Measurements from ENCODE around the gene ACSS1.

The ACSS1 gene

DNA sequence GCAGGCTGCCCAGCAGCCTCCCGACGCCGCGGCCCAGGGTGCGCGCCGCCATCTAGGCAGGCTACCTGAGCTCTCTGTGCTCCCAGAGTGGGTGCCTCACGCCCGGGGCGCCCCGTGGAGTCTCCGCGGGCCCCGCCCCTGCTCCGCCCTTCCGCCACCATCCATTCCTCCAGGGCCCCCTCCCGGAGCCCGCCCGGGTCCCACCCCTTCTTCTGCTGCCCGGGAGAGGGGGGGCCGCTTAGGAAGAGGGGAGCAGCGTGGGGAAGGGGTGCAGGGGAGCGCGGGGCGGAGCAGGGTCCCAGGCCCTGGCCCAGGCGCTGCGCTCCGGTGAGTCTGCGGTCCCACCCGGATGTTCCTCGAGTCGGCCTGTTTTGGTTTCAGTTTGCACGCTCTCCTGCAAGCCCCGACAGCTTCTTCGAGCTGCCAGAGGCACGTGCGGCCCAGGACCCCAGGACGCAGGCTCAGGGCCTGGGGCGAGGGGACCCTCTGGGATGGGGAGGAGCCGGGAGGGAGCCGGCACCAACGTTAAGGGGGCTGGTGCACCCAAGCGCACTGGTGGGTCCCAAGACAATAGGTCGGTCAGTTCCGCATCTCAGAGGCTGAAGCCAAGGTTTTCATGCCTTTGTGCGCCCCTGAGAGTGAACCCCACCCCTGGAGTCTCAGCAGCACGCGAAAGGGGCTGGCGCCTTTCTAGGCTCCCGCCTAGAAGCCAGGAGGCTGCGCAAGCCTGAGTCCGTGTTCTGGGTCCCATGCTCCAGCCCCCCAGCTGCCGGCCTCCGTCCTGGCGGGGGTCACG lies at the start of gene ACSS1:
ACSS1 (minus strand) TSS at position 89 of the 796 bp plus-strand sequence; CDS start at position 52, 37 bp downstream.
- peak; percentile 70 for DNase-seq

DNA sequence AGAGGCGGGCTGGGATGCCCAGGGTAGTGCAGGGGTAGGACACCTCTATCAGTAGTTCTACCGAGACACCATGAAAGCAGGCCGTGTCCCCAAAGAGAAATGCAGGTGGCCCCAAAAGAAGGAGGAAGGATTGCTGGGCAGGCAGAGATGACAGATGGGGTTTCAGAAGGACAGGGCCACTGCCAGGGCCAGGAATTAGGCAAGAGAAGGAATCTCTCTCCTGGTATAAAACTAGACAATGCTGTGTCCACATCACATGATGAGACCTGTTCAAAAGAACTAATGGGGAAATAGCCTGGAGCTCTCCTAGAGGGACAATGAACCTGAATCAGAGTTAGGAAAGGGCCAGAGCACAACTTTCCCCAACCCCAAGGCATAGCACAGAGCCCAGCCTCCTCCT lies 45.6 kb upstream of the ACSS1 start:
- no peak for DNase-seq

DNA sequence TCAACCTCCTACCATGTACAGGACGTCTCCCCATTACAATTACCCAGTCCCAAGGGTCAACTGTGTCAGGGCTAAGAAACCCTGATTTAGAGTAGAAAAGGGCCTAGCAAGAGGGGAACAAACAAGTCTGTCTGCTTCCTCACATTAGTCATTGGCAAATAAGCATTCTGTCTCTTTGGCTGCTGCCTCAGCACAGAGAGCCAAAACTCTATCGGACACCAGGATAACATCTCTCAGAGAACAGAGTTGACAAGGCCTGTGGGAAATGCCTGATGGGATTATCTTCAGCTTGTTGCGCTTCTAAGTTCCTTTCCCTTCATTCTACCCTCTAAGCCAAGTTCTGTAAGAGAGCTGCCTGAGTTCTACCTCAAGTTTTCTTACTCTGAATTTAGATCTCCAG lies 43.0 kb upstream of the ACSS1 start:
- no peak for DNase-seq

GRCh38 chr20:25099601-25100140 lies 41.7 kb upstream of the ACSS1 start:
- no peak for DNase-seq

GRCh38 chr20:25097498-25097897 lies 39.6 kb upstream of the ACSS1 start:
- DNase-seq, result no peak

DNA sequence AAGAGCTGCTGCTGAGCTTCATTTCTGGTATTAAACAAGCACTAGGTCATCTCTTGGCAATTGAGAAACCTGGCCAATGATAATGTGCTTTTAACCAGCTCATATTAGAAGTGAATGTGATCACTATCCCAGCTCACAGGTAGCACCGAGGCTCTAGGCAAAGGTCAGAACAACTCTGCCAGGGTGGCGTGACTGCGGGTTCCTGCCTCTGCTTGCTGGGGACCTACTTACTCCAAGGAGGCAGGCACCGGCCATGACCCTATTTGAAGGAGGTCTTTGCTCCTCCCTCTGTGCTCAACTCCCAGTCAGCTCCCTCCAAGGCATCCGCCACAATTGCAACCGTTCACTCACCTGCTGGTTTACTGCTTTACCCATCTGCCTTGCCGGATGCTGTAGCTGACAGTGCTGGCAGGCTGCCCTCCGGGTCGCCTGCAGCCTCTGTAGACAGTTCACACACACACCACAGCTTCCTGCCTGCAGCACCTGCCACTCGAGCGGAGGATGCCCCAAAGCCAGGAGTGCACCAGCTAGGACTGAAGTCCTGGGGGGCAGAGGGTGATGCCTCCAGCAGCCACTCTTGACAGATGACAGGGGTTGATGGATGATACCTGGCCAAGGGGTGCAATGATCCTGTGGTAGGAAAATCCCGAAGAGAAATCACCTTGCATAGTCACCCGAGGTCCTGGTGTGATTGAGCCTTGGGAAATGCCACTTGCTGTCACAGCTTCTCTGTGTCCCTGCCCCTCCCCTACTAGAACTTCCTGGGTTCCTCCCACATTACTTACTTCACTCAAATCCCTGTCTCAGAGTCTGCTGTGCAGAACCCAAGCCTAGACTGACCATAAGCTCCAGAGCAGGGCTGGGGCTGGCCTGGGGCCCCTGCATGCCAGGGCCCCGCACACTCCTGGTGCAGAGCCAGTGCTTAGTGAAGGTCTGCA lies 32.8 kb upstream of the ACSS1 start:
- no peak for DNase-seq

DNA sequence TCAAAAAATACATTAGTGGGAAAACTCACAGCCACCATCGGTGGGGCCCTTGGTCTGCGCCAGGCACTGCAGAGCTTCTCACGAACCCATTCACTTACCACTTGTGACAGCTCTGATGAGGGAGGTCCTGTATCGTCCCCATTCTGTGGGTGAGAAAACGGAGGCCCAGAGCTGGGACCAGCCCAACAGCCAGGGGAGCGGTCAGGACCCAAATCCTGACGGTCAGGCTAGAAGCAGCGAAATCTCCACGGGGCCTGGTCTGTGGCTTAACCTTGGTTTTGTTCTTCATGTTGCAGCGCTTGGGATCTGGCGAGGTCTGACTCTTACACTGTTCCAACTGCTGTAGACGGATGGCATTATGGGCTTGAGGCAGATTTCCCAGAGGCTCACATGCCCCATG lies 31.7 kb upstream of the ACSS1 start:
- no peak for DNase-seq

DNA sequence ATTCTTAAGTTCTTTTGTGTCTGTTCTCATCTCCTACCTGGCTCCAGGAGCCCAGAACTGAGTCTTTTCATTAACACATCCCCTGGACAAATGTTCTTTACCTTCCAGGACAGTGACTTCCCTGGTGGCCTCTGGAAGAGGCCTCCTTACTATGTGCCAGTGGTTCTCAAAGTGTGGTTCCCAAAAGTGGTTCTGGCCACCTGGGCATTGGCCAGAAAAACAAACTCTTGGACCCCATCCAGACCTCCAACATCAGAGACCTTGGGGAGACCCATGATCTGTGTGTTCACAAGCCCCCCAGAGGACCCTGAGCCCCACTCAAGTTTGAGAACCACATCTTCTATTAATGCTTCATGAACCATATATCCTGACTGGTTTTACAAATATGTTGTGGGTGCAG lies 31.2 kb upstream of the ACSS1 start:
- DNase-seq, result no peak

GRCh38 chr20:25088267-25088666 lies 30.3 kb upstream of the ACSS1 start:
- no peak for DNase-seq

DNA sequence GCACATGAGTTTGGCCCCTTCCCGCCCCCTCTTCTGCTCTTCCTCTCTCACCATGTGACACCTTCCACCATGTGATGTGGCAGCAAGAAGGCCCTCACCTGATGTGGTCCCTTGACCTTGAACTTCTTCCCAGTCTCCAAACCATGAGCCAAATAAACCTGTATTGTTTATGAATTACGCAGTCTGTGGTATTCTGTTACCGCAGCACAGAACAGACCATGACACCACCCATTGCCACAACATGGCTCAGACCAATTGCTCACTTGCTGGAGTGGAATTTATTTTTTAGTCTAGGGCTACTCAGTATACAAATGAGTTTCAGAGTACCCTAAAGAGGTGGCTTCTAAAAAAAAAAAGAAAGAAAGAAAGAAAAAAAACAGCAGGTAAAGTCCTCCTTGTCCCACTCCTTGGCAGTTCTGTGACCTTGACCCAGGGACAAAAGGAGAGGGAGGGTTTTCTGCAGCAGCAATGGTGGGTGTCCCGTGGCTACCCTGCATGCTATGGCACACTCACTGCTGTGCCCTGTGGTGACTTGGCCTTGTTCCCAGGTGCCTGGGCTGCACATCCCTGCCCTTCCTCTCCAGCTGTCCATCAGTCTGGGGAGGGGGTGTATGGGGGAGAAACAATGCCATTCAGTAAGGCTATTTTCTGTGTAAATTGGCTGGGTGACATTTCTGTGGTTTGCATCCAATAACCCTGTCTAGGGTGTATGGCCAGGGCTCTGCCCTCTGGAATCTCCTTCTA lies 29.4 kb upstream of the ACSS1 start:
- DNase-seq, result no peak

GRCh38 chr20:25085756-25086495 lies 28.0 kb upstream of the ACSS1 start:
- no peak for DNase-seq

- DNase-seq, result no peak
Measured at GRCh38 chr20:25084626-25085187, 26.8 kb upstream of the ACSS1 start.

DNA sequence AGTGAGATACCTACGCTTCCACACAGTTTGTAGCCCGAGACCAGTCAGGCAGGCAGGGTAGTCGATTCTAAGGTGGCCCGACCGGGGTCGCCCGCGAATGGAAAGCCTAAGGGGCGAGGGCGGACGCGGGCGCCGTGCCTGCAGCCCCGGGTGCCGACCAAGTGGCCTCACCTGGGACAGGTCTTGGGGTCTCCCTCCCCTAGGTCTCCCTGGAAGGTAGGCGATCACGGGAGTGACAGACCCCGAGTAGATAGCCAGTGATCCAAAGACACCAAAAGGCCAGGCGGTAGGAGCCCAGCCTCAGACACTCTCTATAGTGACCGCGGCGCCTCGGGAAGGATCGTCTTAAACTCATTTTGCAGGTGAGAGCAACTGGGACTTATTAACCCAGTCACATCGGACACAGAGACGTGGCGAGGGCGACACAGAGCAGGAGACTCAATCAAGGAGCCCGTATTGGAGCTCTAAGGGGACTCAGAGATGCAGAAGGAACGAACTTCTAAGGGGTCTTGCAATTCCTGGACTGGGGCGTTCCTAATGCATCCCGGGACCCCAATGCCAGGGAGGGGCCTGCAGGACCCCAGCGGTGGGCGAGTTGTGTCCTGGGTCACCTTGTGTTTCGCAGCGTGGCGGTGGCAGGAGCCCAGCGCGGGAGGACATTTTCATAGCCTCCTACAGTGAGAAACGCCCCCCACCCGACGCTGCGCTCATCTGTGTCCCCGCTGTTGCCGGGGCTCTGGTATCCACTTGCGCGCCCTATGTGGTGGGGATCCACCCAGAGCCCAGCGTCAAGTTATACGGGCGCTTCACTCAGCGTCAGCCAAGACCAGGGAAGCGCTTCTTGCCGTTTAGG lies 26.1 kb upstream of the ACSS1 start:
- no peak for DNase-seq

GRCh38 chr20:25083141-25083772 lies 25.3 kb upstream of the ACSS1 start:
- no peak for DNase-seq

GRCh38 chr20:25082498-25082873 lies 24.5 kb upstream of the ACSS1 start:
- DNase-seq, result no peak

DNA sequence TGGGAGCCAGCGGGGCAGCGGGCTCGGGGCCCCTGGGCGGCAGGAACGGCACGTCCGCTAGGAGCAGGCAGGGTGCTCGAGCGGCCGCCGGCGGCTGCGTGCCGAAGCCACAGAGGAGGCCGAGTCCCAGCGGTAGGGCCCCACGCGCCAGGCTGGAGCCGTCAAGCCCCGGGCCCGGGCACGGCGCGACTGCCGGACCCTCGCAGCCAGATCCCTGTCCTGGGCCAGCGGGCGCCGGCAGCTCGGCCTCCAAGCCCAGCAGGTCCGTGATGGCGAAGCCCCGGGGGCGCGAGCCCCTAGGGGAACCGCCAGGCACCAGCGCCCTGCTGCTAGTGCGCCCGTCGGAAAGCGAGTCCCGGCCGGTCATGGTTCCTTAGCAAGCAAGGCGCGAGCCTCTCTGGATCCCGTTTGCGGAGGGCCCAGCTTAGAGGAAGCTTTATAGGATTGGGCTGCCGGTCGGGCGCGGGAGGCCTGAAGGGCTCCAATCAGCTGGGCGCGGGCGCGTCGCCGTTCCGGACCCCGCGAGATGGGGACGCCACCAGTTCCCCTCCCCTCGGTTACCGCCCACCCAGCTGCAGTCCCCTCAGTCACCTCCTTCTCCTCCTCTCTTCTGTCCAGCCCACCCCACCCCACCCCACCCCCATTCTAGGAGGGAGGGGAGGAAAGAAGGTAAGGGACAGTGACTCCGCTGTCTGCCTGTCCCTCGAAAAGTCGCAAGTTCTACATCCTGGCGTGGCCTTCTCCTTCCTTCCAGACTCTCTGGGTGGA lies 24.0 kb upstream of the ACSS1 start, which contains the start of gene VSX1:
VSX1 (minus strand) TSS at position 412 of the 768 bp plus-strand sequence; CDS start at position 367, 45 bp downstream.
- no peak for DNase-seq

DNA sequence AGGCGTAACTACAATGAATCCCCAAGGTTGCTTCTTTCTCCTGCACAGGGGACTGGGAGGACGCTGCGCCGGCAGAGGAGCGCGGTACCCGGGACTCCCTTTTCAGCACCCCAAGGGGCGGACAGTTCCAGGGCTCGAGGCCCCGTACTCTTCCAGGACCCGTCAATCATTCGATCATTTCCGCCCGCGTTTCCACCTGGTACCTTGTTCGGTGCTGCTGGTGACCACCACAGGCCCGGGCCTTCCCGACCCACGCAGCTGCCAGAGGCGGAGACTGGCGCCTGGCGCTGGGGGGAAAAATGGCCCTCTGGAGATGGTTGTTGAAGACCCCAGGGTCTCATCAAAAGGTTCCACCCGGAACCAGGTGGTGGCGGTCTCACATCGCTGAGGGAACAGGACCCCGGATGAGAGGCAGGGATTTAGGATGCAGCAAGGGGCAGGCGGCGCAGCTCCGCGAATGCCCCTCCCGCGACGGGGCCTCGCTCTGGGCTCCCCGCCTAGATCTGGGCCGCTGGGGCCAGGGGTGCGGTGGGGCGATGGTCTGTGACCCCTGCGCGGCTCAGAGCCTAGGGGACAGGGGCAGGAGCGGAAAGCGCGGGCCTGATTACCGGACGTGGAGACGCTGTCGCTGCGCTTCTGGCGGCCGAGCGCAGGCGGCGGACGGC lies 23.3 kb upstream of the ACSS1 start:
- DNase-seq, result no peak

DNA sequence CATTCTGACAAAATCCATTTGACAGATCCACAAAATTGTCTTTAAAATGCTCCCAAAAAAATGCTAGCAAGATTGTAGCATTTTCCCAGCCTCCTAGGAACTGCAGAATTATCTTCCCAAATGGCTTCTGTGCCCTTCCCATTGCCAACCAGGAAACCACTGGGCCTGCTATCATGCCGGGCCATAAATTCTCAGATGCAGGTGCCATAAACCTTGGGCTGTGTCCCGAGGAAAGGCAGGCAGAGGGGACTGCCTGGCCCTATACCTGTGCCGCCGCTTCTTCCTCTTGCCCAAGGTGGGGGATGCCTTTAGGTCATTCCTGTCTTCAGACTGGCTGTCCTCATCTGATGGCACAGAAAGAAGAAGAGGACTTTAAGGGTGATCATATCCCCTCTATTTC lies 21.2 kb upstream of the ACSS1 start:
- DNase-seq, result no peak

DNA sequence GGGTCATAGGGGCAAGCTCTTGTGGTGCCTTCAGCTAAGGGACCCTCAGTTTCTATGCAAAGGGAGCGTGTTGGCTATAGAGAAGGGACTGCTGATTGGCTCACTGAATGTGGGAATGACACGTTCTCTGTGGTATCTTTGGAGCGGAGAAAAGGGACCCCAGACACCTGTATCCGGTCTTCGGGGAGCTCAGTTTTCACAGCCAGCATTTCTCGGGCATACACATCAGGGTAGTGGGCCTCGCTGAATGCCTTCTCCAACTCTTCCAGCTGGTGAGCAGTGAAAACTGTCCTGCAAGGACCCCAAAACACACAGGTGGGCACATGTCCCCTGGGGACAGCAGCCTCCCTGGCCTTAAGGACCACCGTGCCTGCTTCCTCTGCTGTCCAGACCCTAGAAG lies 20.7 kb upstream of the ACSS1 start:
- no peak for DNase-seq
